Esophagus (tissue), 2 donors: Measurements from ENCODE around the gene ANTXR1. TPM values are rescaled to one million over a fixed set of nuclear protein-coding genes. Genes with fewer than 3 reads are reported as not detected.

Experiments
- H3K27ac ChIP-seq, 2 donors: one replicate each; pipeline ENCODE4 v1.5.1; 2013; ENCODE audit warnings: low read depth in 2 of 2, mild to moderate bottlenecking in 2 of 2, inconsistent platforms in 1 of 2, low read length in 1 of 2, moderate library complexity in 1 of 2
- H3K27me3 ChIP-seq, 2 donors: one replicate each; pipeline ENCODE4 v1.6.1; 2013; ENCODE audit warnings: low read length in 2 of 2, control low read depth in 1 of 2, mild to moderate bottlenecking in 1 of 2; ENCODE audit not compliant: insufficient read depth in 2 of 2, control insufficient read depth in 1 of 2
- H3K36me3 ChIP-seq, 2 donors: one replicate each; pipeline ENCODE4 v1.6.1; 2013; ENCODE audit warnings: low read length in 1 of 2; ENCODE audit not compliant: control insufficient read depth in 2 of 2, insufficient read depth in 2 of 2
- H3K4me1 ChIP-seq, 2 donors: one replicate each; pipeline ENCODE4 v1.6.1; 2013; ENCODE audit warnings: low read length in 1 of 2; ENCODE audit not compliant: control insufficient read depth in 2 of 2, insufficient read depth in 2 of 2
- H3K4me3 ChIP-seq, 2 donors: one replicate each; pipeline ENCODE4 v1.5.1; 2013; ENCODE audit warnings: low read length in 2 of 2, mild to moderate bottlenecking in 2 of 2, low read depth in 1 of 2, moderate library complexity in 1 of 2
- H3K9me3 ChIP-seq, 2 donors: one replicate each; pipeline ENCODE4 v1.6.1; 2013; ENCODE audit warnings: mild to moderate bottlenecking in 2 of 2, low read depth in 1 of 2, low read length in 1 of 2, moderate library complexity in 1 of 2; ENCODE audit not compliant: control insufficient read depth in 2 of 2, insufficient read depth in 1 of 2
- WGBS, 2 donors: extraction: QIAGEN DNeasy Blood & Tissue Kit; methylation state at CpG; one replicate each; pipeline ENCODE4 v1.1.7; 2013; 5-methylcytosine and 5-hydroxymethylcytosine counted together
- polyA plus RNA-seq, 2 donors: library from polyadenylated mRNA; stranded (reverse); fragments of 200-250 nt; gene quantifications; one replicate each; pipeline ENCODE4 v1.2.3, GENCODE V29; 2013
- donor health status: healthy with polysubstance abuse.
- donor health status: Bipolar disorder and iron deficiency.

The ANTXR1 gene
- polyA plus RNA-seq, 2 donors = 5.0 to 8.5 TPM

GRCh38 chr2:69097891-69098655, 85.1 kb downstream of the ANTXR1 start:
- Histone ChIP-seq H3K4me1 (peaks cover 0 to 2% of the 10 kb centered on the region in 2 donors), H3K36me3 (peaks cover 0 to under 1% of the 10 kb centered on the region in 2 donors), H3K4me3 (no peak overlapping the region), H3K27ac (no peak overlapping the region), H3K27me3 (no peaks in the 10 kb centered on the region), H3K9me3 (no peaks in the 10 kb centered on the region)
- whole genome bisulfite sequencing, 2 donors = 69 to 76% methylated on average over 2 of the region's 2 CpGs

- H3K27me3 ChIP-seq = no peaks in the 10 kb centered on the region
- H3K4me1 ChIP-seq = peaks cover 0 to 2% of the 10 kb centered on the region in 2 donors
- H3K4me3 ChIP-seq = no peak overlapping the region
- no peak overlapping the region for H3K27ac ChIP-seq
- no peaks in the 10 kb centered on the region for H3K9me3 ChIP-seq
- H3K36me3 ChIP-seq = peaks cover 0 to 2% of the 10 kb centered on the region in 2 donors
These were observed 86.6 kb downstream of the ANTXR1 start for GRCh38 chr2:69099541-69099940.

- H3K27ac ChIP-seq = peak overlapping the region in 1 of 2 donors; percentile 45
- H3K36me3 ChIP-seq = peaks cover 0 to 2% of the 10 kb centered on the region in 2 donors
- H3K27me3 ChIP-seq = no peaks in the 10 kb centered on the region
- no peaks in the 10 kb centered on the region for H3K9me3 ChIP-seq
- no peak overlapping the region for H3K4me3 ChIP-seq
- 52 to 67% methylated on average over 4 of the region's 4 CpGs for WGBS, 2 donors
- peaks cover 0 to 2% of the 10 kb centered on the region in 2 donors for H3K4me1 ChIP-seq
These were observed 87.3 kb downstream of the ANTXR1 start for GRCh38 chr2:69100220-69100723.

- H3K9me3 ChIP-seq = no peaks in the 10 kb centered on the region
- 91 to 96% methylated on average over 3 of the region's 3 CpGs for WGBS, 2 donors
- H3K4me1 ChIP-seq = peaks cover 0 to 2% of the 10 kb centered on the region in 2 donors
- H3K27me3 ChIP-seq = no peaks in the 10 kb centered on the region
- H3K36me3 ChIP-seq = peaks cover 0 to 2% of the 10 kb centered on the region in 2 donors
- no peak overlapping the region for H3K4me3 ChIP-seq
- no peak overlapping the region for H3K27ac ChIP-seq
These were observed 89.1 kb downstream of the ANTXR1 start for GRCh38 chr2:69102041-69102593.

GRCh38 chr2:69103419-69103818, 90.4 kb downstream of the ANTXR1 start:
- 82 to 84% methylated on average over 5 of the region's 5 CpGs for WGBS, 2 donors
- Histone ChIP-seq H3K27ac (no peak overlapping the region), H3K4me3 (no peak overlapping the region), H3K9me3 (no peaks in the 10 kb centered on the region), H3K27me3 (no peaks in the 10 kb centered on the region), H3K4me1 (peaks cover 0 to 2% of the 10 kb centered on the region in 2 donors), H3K36me3 (peaks cover 0 to 2% of the 10 kb centered on the region in 2 donors)

GRCh38 chr2:69104261-69104660, 91.3 kb downstream of the ANTXR1 start:
- WGBS, 2 donors = 72 to 78% methylated on average over 3 of the region's 3 CpGs
- Histone ChIP-seq H3K36me3 (peaks cover 0 to 2% of the 10 kb centered on the region in 2 donors), H3K27me3 (no peaks in the 10 kb centered on the region), H3K9me3 (no peaks in the 10 kb centered on the region), H3K27ac (peak overlapping the region in 1 of 2 donors; percentile 32), H3K4me3 (no peak overlapping the region), H3K4me1 (peaks cover 0 to 2% of the 10 kb centered on the region in 2 donors)

- no peaks in the 10 kb centered on the region for H3K27me3 ChIP-seq
- no peak overlapping the region for H3K27ac ChIP-seq
- no peaks in the 10 kb centered on the region for H3K4me1 ChIP-seq
- H3K36me3 ChIP-seq = no peaks in the 10 kb centered on the region
- WGBS, 2 donors = 58 to 71% methylated on average over 4 of the region's 4 CpGs
- H3K4me3 ChIP-seq = no peak overlapping the region
- no peaks in the 10 kb centered on the region for H3K9me3 ChIP-seq
These were observed 96.3 kb downstream of the ANTXR1 start for GRCh38 chr2:69109255-69109654.

GRCh38 chr2:69111076-69111475, 98.1 kb downstream of the ANTXR1 start:
- no peaks in the 10 kb centered on the region for H3K27me3 ChIP-seq
- no peaks in the 10 kb centered on the region for H3K4me1 ChIP-seq
- H3K4me3 ChIP-seq = no peak overlapping the region
- no peak overlapping the region for H3K27ac ChIP-seq
- no peaks in the 10 kb centered on the region for H3K36me3 ChIP-seq
- WGBS, 2 donors = 52 to 63% methylated on average over 1 of the region's 1 CpG
- no peaks in the 10 kb centered on the region for H3K9me3 ChIP-seq

GRCh38 chr2:69113627-69114026, 100.6 kb downstream of the ANTXR1 start:
- H3K9me3 ChIP-seq = no peaks in the 10 kb centered on the region
- peaks cover 0 to 3% of the 10 kb centered on the region in 2 donors for H3K4me1 ChIP-seq
- H3K27ac ChIP-seq = peak overlapping the region in 1 of 2 donors; percentile 6
- 67 to 69% methylated on average over 3 of the region's 3 CpGs for whole genome bisulfite sequencing, 2 donors
- no peak overlapping the region for H3K4me3 ChIP-seq
- no peaks in the 10 kb centered on the region for H3K36me3 ChIP-seq
- H3K27me3 ChIP-seq = no peaks in the 10 kb centered on the region
